ENCODE data around the gene WWC2.
A peak's percentile ranks its signal among the peaks of the same experiment; 100 is the strongest.

DNA sequence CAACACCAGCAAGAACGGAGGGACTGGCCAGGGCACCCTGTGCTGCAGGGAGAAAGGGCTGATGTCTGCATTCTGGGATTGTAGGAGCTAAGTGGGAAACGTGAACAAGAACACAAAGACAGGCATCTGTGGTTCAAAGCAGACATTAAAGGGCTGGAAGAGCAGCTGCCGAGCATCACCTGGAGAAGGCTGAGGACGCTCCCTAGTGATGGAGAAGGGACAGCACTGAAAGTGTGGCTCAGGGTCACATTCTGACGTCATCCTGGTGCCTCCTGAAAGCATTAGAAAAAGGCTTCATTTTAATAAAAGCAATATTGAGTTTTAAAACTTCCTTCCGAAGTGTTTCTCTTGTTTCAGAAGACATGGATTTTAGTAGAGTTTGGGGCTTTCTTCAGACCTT, 158.8 kb downstream of the WWC2 start:
- TF ChIP-seq, protein P1, sequence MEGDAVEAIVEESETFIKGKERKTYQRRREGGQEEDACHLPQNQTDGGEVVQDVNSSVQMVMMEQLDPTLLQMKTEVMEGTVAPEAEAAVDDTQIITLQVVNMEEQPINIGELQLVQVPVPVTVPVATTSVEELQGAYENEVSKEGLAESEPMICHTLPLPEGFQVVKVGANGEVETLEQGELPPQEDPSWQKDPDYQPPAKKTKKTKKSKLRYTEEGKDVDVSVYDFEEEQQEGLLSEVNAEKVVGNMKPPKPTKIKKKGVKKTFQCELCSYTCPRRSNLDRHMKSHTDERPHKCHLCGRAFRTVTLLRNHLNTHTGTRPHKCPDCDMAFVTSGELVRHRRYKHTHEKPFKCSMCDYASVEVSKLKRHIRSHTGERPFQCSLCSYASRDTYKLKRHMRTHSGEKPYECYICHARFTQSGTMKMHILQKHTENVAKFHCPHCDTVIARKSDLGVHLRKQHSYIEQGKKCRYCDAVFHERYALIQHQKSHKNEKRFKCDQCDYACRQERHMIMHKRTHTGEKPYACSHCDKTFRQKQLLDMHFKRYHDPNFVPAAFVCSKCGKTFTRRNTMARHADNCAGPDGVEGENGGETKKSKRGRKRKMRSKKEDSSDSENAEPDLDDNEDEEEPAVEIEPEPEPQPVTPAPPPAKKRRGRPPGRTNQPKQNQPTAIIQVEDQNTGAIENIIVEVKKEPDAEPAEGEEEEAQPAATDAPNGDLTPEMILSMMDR (conservative IDR thresholded peaks at IDR 0.05; ENCODE audit: low read depth in 2 of 2): peak; percentile 36 to 75
- 0 out of 2 replicates have a peak, but pooled peaks have one; percentile 12 for TF ChIP-seq CREB1 (CRISPR knock-in tag; IDR thresholded peaks at IDR 0.05; ENCODE audit: low read depth)
